B cell (primary cell): ENCODE data around the gene NEU4. TPM values are rescaled to one million over a fixed set of nuclear protein-coding genes. Genes with fewer than 3 reads are reported as not detected.

Experiments
- ATAC-seq: fragments of 200-7000 bp; cut with Tn5 transposase; one replicate; pipeline ENCODE4 v1.10.0; 2021; ENCODE audit warnings: low read depth, mild to moderate bottlenecking, moderate number of reproducible peaks, moderate library complexity
- CTCF ChIA-PET: fragments of 350-600 bp; sonication (Branson Sonifier 250); formaldehyde crosslinking; loops from one replicate; lab custom pipeline; 2021; ENCODE audit warnings: antibody characterized with exemption, inconsistent platforms; lab: Charles Lee
- POLR2A ChIA-PET: fragments of 350-600 bp; sonication (Branson Sonifier 250); formaldehyde crosslinking; loops from one replicate; lab custom pipeline; 2021; ENCODE audit warnings: antibody characterized with exemption; lab: Charles Lee
- DNase-seq: peaks from one replicate; pipeline ENCODE4 v3.0.0; 2013
- H2AFZ ChIP-seq: 2 replicates; pipeline ENCODE4 v1.6.1; 2012; ENCODE audit warnings: mild to moderate bottlenecking, low read depth, low read length; ENCODE audit not compliant: insufficient read depth, poor library complexity, severe bottlenecking
- H3K27ac ChIP-seq, 2 donors: 1 replicate in 1 of 2; 2 replicates in 1 of 2; pipeline ENCODE4 v1.5.1; 2012 to 2013; ENCODE audit warnings: low read length in 2 of 2, mild to moderate bottlenecking in 2 of 2, moderate library complexity in 1 of 2
- H3K27me3 ChIP-seq, 4 experiments: fragments of 200-600 bp in 1 of 4; sonication (generic) in 1 of 4; replicated peaks in 1 of 4; 1 replicate in 2 of 4; 2 replicates in 2 of 4; pipeline versions ENCODE4 v1.6.1 to v1.7.0; 2013 to 2016; ENCODE audit warnings: low read length in 3 of 4, mild to moderate bottlenecking in 2 of 4, mixed read lengths in 1 of 4, moderate library complexity in 1 of 4; ENCODE audit not compliant: insufficient read depth in 4 of 4, control insufficient read depth in 3 of 4; ENCODE audit errors: control extremely low read depth in 1 of 4
- H3K36me3 ChIP-seq, 2 experiments: replicated peaks in 1 of 2; 1 replicate in 1 of 2; 2 replicates in 1 of 2; pipeline versions ENCODE4 v1.6.1 to v1.7.1; 2013; ENCODE audit warnings: low read length in 1 of 2; ENCODE audit not compliant: insufficient read depth in 2 of 2, control insufficient read depth in 1 of 2; ENCODE audit errors: control extremely low read depth in 1 of 2, extremely low read depth in 1 of 2
- H3K4me1 ChIP-seq, 2 donors: fragments of 200-600 bp in 1 of 2; sonication (generic) in 1 of 2; 1 replicate in 1 of 2; 2 replicates in 1 of 2; pipeline versions ENCODE4 v1.5.1 to v1.6.1; 2013 to 2017; ENCODE audit warnings: low read length in 2 of 2; ENCODE audit not compliant: control insufficient read depth in 2 of 2, insufficient read depth in 2 of 2
- H3K4me2 ChIP-seq: replicated peaks from 2 replicates; pipeline ENCODE3; 2012; ENCODE audit warnings: mild to moderate bottlenecking, low read depth, low read length; ENCODE audit not compliant: poor library complexity, severe bottlenecking
- H3K4me3 ChIP-seq, 5 experiments: fragments of 200-600 bp in 1 of 5; sonication (generic) in 1 of 5; 1 replicate in 3 of 5; 2 replicates in 2 of 5; pipeline versions ENCODE4 v1.5.1 to v1.7.0; 2011 to 2016; ENCODE audit warnings: low read length in 4 of 5, mild to moderate bottlenecking in 4 of 5, low read depth in 2 of 5, control low read depth in 1 of 5, moderate library complexity in 1 of 5; ENCODE audit not compliant: insufficient read depth in 1 of 5; ENCODE audit errors: control extremely low read depth in 1 of 5, extremely low read depth in 1 of 5
- H3K79me2 ChIP-seq: fragments of 200-600 bp; sonication (generic); one replicate; pipeline ENCODE4 v1.6.0; 2016; ENCODE audit warnings: low read length; ENCODE audit not compliant: control insufficient read depth, insufficient read depth
- H3K9ac ChIP-seq: fragments of 200-600 bp; sonication (generic); 2 replicates; pipeline ENCODE4 v1.6.1; 2017; ENCODE audit warnings: mild to moderate bottlenecking, low read length, moderate library complexity
- H3K9me3 ChIP-seq, 3 donors: one replicate each; pipeline versions ENCODE4 v1.6.1 to v1.7.1; 2013; ENCODE audit warnings: low read length in 2 of 3; ENCODE audit not compliant: control insufficient read depth in 2 of 3, insufficient read depth in 1 of 3; ENCODE audit errors: control extremely low read depth in 1 of 3
- H4K20me1 ChIP-seq: 2 replicates; pipeline ENCODE4 v1.6.0; 2012; ENCODE audit warnings: mild to moderate bottlenecking, low read length; ENCODE audit not compliant: insufficient read depth, control insufficient read depth, poor library complexity, severe bottlenecking
- H3K27ac Mint-ChIP-seq: one replicate; pipeline ENCODE4 v1.8.0; 2021; ENCODE audit warnings: mixed read lengths
- H3K27me3 Mint-ChIP-seq: one replicate; pipeline ENCODE4 v1.8.0; 2021; ENCODE audit warnings: mixed read lengths
- H3K4me1 Mint-ChIP-seq: one replicate; pipeline ENCODE4 v1.8.0; 2021; ENCODE audit warnings: mixed read lengths
- H3K4me3 Mint-ChIP-seq: one replicate; pipeline ENCODE4 v1.8.0; 2021; ENCODE audit warnings: mixed read lengths
- H3K9me3 Mint-ChIP-seq: one replicate; pipeline ENCODE4 v1.8.0; 2022; ENCODE audit warnings: mixed read lengths; ENCODE audit not compliant: insufficient read depth
- EZH2 ChIP-seq: IDR thresholded peaks from 2 replicates; pipeline ENCODE4 v1.6.1; 2012; ENCODE audit warnings: borderline replicate concordance, low read depth, mild to moderate bottlenecking, moderate library complexity, low read length; ENCODE audit not compliant: insufficient read depth, poor library complexity, severe bottlenecking
- WGBS: methylation state at CpG from one replicate; pipeline ENCODE4 v1.1.5; 2013; ENCODE audit warnings: missing lambda C conversion rate; ENCODE audit not compliant: insufficient coverage; 5-methylcytosine and 5-hydroxymethylcytosine counted together
- intact Hi-C: fragments of 100-400 bp; cut with micrococcal nuclease; formaldehyde crosslinking; loops from one replicate; pipeline ENCODE4 v1.10.0; 2022
- polyA plus RNA-seq: library from polyadenylated mRNA; depleted of rRNA; stranded (reverse); fragments of >200 nt; gene quantifications from 2 replicates; pipeline ENCODE4 v1.2.3, GENCODE V29; 2012
- total RNA-seq, 2 donors: library from RNA; stranded (reverse); fragments of 120-200 nt in 1 of 2; gene quantifications; 1 replicate in 1 of 2; 2 replicates in 1 of 2; pipeline versions ENCODE4 v1.2.3 to v1.2.4, GENCODE V29; 2013 to 2022
- TF ChIP-seq, protein P1 (sequence below): fragments of 200-600 bp; IDR thresholded peaks from one replicate; pipeline ENCODE4 v1.8.0; 2022; ENCODE audit warnings: antibody characterized with exemption, mild to moderate bottlenecking

Gene NEU4
- total and polyA plus RNA-seq, 2 donors (not counting 1 experiment from before 2014, with no cell fraction given) = 0.19 TPM; not detected in 1

- Mint-ChIP-seq H3K9me3 (no peaks in the 10 kb centered on the region), H3K27me3 (peaks cover 15% of the 10 kb centered on the region), H3K27ac (peak overlapping the region; percentile 88), H3K4me1 (peaks cover 33% of the 10 kb centered on the region), H3K4me3 (peak overlapping the region; percentile 63)
- no peaks in the 10 kb centered on the region for H3K79me2 ChIP-seq
- ATAC-seq (peak; percentile 12), DNase-seq (no peak)
- H4K20me1 ChIP-seq = no peaks in the 10 kb centered on the region
- H3K9me3 ChIP-seq = peaks cover 0 to 8% (median 0%) of the 10 kb centered on the region in 3 donors
- peak overlapping the region in 1 of 5 experiments; percentile 52 for H3K4me3 ChIP-seq
- H3K27ac ChIP-seq = peak overlapping the region; percentile 28 to 44
- ChIA-PET POLR2A (interaction anchor here (1.2 to 1.5 kb wide), 3 partner anchors 9 to 15 kb away, joined by 3 to 8 read pairs (median 3); no protein-coding TSS in a partner anchor), CTCF (interaction anchor here (1.0 kb wide), 1 partner anchor 18 kb away, joined by 5 read pairs; no protein-coding TSS in a partner anchor)
- no peaks in the 10 kb centered on the region for H3K36me3 ChIP-seq
- intact Hi-C loops = loop anchor here (1.0 kb wide), 1 partner anchor 15 kb away; no protein-coding TSS in a partner anchor
- H3K4me2 ChIP-seq = peak overlapping the region; percentile 74
- WGBS = 21% methylated on average over 5 of the region's 9 CpGs
- H3K4me1 ChIP-seq = peaks cover 28 to 44% of the 10 kb centered on the region in 2 donors
- H2AFZ ChIP-seq = no peak overlapping the region
- peak overlapping the region; percentile 32 for H3K9ac ChIP-seq
- H3K27me3 ChIP-seq = peaks cover 0 to 35% (median 16%) of the 10 kb centered on the region in 4 experiments
- TF ChIP-seq, protein P1, sequence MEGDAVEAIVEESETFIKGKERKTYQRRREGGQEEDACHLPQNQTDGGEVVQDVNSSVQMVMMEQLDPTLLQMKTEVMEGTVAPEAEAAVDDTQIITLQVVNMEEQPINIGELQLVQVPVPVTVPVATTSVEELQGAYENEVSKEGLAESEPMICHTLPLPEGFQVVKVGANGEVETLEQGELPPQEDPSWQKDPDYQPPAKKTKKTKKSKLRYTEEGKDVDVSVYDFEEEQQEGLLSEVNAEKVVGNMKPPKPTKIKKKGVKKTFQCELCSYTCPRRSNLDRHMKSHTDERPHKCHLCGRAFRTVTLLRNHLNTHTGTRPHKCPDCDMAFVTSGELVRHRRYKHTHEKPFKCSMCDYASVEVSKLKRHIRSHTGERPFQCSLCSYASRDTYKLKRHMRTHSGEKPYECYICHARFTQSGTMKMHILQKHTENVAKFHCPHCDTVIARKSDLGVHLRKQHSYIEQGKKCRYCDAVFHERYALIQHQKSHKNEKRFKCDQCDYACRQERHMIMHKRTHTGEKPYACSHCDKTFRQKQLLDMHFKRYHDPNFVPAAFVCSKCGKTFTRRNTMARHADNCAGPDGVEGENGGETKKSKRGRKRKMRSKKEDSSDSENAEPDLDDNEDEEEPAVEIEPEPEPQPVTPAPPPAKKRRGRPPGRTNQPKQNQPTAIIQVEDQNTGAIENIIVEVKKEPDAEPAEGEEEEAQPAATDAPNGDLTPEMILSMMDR = no peak
- no peak for TF ChIP-seq EZH2
Observed at GRCh38 chr2:241859017-241859435, 50.0 kb downstream of the NEU4 start.
